ENCODE data around the gene OCSTAMP.

The OCSTAMP gene

GRCh38 chr20:46550461-46550860 is at the start of gene OCSTAMP:
OCSTAMP (minus strand) TSS chr20:46550654; CDS start chr20:46550560, 94 bp downstream.
- no peak for DNase-seq

- DNase-seq, result no peak
Measured at GRCh38 chr20:46599227-46599987, 49.0 kb upstream of the OCSTAMP start.

- no peak for DNase-seq
Measured at GRCh38 chr20:46595933-46596332, 45.5 kb upstream of the OCSTAMP start.

GRCh38 chr20:46594725-46595124 is 44.3 kb upstream of the OCSTAMP start:
- no peak for DNase-seq

GRCh38 chr20:46592580-46593362 is 42.3 kb upstream of the OCSTAMP start:
- DNase-seq, result no peak

GRCh38 chr20:46590443-46590842 is 40.0 kb upstream of the OCSTAMP start:
- no peak for DNase-seq

GRCh38 chr20:46588532-46589511 is 38.4 kb upstream of the OCSTAMP start:
- no peak for DNase-seq

- no peak for DNase-seq
Measured at GRCh38 chr20:46587986-46588385, 37.5 kb upstream of the OCSTAMP start.

GRCh38 chr20:46586724-46587123 is 36.3 kb upstream of the OCSTAMP start:
- DNase-seq, result no peak

GRCh38 chr20:46584508-46584907 is 34.1 kb upstream of the OCSTAMP start:
- DNase-seq, result no peak

GRCh38 chr20:46583411-46584214 is 33.2 kb upstream of the OCSTAMP start:
- DNase-seq, result no peak

GRCh38 chr20:46582648-46583047 is 32.2 kb upstream of the OCSTAMP start:
- no peak for DNase-seq

- no peak for DNase-seq
Measured at GRCh38 chr20:46581391-46581790, 30.9 kb upstream of the OCSTAMP start.

GRCh38 chr20:46580613-46581205 is 30.3 kb upstream of the OCSTAMP start:
- no peak for DNase-seq

GRCh38 chr20:46578745-46579144 is 28.3 kb upstream of the OCSTAMP start:
- DNase-seq, result no peak

- no peak for DNase-seq
Measured at GRCh38 chr20:46576774-46577395, 26.4 kb upstream of the OCSTAMP start.

GRCh38 chr20:46575937-46576461 is 25.5 kb upstream of the OCSTAMP start:
- DNase-seq, result no peak

GRCh38 chr20:46575394-46575793 is 24.9 kb upstream of the OCSTAMP start:
- no peak for DNase-seq

- no peak for DNase-seq
Measured at GRCh38 chr20:46573788-46574584, 23.5 kb upstream of the OCSTAMP start.

GRCh38 chr20:46573234-46573633 is 22.8 kb upstream of the OCSTAMP start:
- no peak for DNase-seq
